ENCODE results near the gene C1RL. TPM values are rescaled to one million over a fixed set of nuclear protein-coding genes. Genes with fewer than 3 reads are reported as not detected.

The C1RL gene
- total and polyA plus RNA-seq, 2 of the 4 experiments (the other 2 are of a cell fraction): 9.1 to 12.3 TPM

DNA sequence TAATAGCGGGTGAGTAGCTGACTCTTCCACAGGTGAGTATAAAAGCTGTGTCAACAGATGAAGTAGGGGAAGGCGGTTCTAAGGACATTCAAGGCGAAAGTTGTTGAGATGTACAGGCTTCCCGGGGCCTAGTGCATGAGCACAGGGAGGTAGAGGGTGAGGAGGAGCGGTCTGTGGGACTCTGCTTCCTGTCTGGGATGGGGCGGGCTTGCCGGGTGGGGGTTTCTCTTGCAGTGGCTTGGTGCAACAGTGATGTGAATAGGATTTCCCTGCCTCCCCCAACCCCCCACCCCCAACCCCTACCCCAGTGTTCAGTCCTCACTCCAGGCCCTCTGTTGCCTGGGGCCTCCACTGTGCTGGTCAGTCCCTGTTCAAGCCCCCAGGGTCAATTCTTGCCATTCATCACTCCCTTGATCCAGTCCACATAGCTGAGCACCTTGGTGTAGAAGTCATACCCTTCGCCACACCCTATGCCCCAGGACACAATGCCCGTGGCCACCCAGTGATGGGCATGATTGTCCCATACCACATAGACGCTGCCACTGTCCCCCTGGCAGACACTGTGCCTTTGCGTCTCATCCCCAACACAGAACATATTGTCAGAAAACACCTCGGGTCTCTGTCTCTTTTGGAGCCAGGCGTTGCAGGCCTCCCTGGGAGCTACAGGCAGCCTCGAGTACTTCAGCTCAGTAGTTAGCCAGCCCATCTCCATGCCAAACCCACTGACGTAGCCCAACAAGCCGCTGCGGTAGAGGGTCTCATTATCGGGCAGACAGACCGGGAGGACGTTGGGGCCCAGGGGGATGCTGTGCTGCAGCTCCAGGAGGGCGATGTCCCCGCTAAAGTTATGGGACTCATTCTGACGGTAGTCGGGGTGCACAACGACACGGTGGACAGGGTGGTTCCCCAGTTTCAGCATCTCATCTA, 12.7 kb downstream of the C1RL start:
- peaks cover 10 to 12% of the 10 kb centered on the region in 2 experiments for H3K79me1 ChIP-seq (ENCODE audit: low read depth in 1 of 2, low read length in 2 of 2)
- H4K5ac ChIP-seq (ENCODE audit: low read depth, low read length): no peak overlapping the region
- H3K56ac ChIP-seq (ENCODE audit: extremely low read depth, insufficient read depth, low read length): no peak overlapping the region
- H3K4me2 ChIP-seq (ENCODE audit: low read depth, low read length): no peak overlapping the region
- DNase-seq (no peak), ATAC-seq (ENCODE audit: low read depth) (no peak)
- H2BK5ac ChIP-seq (ENCODE audit: low read depth, low read length, poor library complexity, severe bottlenecking): no peak overlapping the region
- peaks cover 13% of the 10 kb centered on the region for H3K4me1 ChIP-seq (ENCODE audit: control insufficient read depth, insufficient read depth, low read length)
- 64% methylated on average over 11 of the region's 26 CpGs; no CpG with 5 or more reads in 1 of the 2 experiments for WGBS, 2 experiments (ENCODE audit: extremely low coverage in 2 of 2, insufficient read length in 1 of 2)
- H3K9ac ChIP-seq (ENCODE audit: low read depth, low read length): no peak overlapping the region
- no peak overlapping the region for H2BK15ac ChIP-seq (ENCODE audit: low read depth, low read length)
- no peak overlapping the region for H3K27ac ChIP-seq (ENCODE audit: insufficient read depth, low read length)
- intact Hi-C loops (cut with micrococcal nuclease): no loop called here
- no peak overlapping the region for H4K8ac ChIP-seq (ENCODE audit: low read depth in 2 of 2, low read length in 2 of 2)
- no peak overlapping the region for H4K91ac ChIP-seq (ENCODE audit: insufficient read depth, low read depth, low read length)
- no peak overlapping the region for H3K18ac ChIP-seq (ENCODE audit: low read depth, low read length)
- H2BK120ac ChIP-seq (ENCODE audit: low read depth, low read length): no peak overlapping the region
- no peak overlapping the region for H3K23ac ChIP-seq (ENCODE audit: low read depth, low read length)
- H2BK20ac ChIP-seq (ENCODE audit: low read depth, low read length): no peak overlapping the region
- peak overlapping the region; percentile 65 for H2AK9ac ChIP-seq (replicated peaks; ENCODE audit: low read depth, low read length, poor library complexity)
- H3K14ac ChIP-seq (replicated peaks; ENCODE audit: low read depth, low read length): no peak overlapping the region
- ChIA-PET POLR2A (ENCODE audit: unreplicated experiment) (interaction anchor here (0.5 kb wide), 1 partner anchor 25 kb away, joined by 4 read pairs; no protein-coding TSS in a partner anchor), CTCF (no interaction called here)
- H3K9me1 ChIP-seq (ENCODE audit: insufficient read depth, low read length): peaks cover 13% of the 10 kb centered on the region
- peak overlapping the region; percentile 73 for H2AFZ ChIP-seq (replicated peaks; ENCODE audit: low read length, poor library complexity)
- BruUV-seq (replicated peaks): no TSS peak
- H3K4me3 ChIP-seq (ENCODE audit: insufficient read depth, low read depth, low read length): no peak overlapping the region
- H3K27me3 ChIP-seq (ENCODE audit: control insufficient read depth, insufficient read depth, low read length): no peaks in the 10 kb centered on the region
- no peaks in the 10 kb centered on the region for H3K9me3 ChIP-seq (ENCODE audit: control insufficient read depth, insufficient read depth, low read length)
- no peaks in the 10 kb centered on the region for H4K20me1 ChIP-seq (ENCODE audit: insufficient read depth, low read length)
- H3K4ac ChIP-seq (ENCODE audit: low read depth, low read length): no peak overlapping the region
- in situ Hi-C loops (cut with MboI; ENCODE audit: low sequenced_read_pairs): no loop called here
- peaks cover 8% of the 10 kb centered on the region for H3K36me3 ChIP-seq (ENCODE audit: control insufficient read depth, insufficient read depth, low read length)
- dilution Hi-C loops (cut with HindIII; ENCODE audit: low sequenced_read_pairs, unreplicated experiment): no loop called here
- no peak overlapping the region for H2AK5ac ChIP-seq (ENCODE audit: low read depth, low read length)
- no peak for TF ChIP-seq SMC3 (IDR thresholded peaks at IDR 0.05; ENCODE audit: low read depth, low read length)
- TF ChIP-seq NFE2L2 (IDR thresholded peaks at IDR 0.05; ENCODE audit: low read depth, low read length): no peak
- no peak for TF ChIP-seq BHLHE40 (IDR thresholded peaks at IDR 0.05; ENCODE audit: low read depth, low read length)
- no peak for TF ChIP-seq RAD21 (IDR thresholded peaks at IDR 0.05; ENCODE audit: low read length)
- no peak for TF ChIP-seq POLR2A (IDR thresholded peaks at IDR 0.05; ENCODE audit: low read depth, low read length)
- TF ChIP-seq, protein P1, sequence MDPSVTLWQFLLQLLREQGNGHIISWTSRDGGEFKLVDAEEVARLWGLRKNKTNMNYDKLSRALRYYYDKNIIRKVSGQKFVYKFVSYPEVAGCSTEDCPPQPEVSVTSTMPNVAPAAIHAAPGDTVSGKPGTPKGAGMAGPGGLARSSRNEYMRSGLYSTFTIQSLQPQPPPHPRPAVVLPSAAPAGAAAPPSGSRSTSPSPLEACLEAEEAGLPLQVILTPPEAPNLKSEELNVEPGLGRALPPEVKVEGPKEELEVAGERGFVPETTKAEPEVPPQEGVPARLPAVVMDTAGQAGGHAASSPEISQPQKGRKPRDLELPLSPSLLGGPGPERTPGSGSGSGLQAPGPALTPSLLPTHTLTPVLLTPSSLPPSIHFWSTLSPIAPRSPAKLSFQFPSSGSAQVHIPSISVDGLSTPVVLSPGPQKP (IDR thresholded peaks at IDR 0.05; ENCODE audit: borderline replicate concordance, low read depth, low read length): no peak
- no peak for TF ChIP-seq CHD1 (IDR thresholded peaks at IDR 0.05; ENCODE audit: low read depth, low read length)
- TF ChIP-seq, protein P2, sequence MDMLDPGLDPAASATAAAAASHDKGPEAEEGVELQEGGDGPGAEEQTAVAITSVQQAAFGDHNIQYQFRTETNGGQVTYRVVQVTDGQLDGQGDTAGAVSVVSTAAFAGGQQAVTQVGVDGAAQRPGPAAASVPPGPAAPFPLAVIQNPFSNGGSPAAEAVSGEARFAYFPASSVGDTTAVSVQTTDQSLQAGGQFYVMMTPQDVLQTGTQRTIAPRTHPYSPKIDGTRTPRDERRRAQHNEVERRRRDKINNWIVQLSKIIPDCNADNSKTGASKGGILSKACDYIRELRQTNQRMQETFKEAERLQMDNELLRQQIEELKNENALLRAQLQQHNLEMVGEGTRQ (IDR thresholded peaks at IDR 0.05; ENCODE audit: low read depth, low read length): no peak
- TF ChIP-seq RCOR1 (IDR thresholded peaks at IDR 0.05; ENCODE audit: insufficient replicate concordance, low read length): no peak
- no peak for TF ChIP-seq CTCF (conservative IDR thresholded peaks at IDR 0.05; ENCODE audit: low read depth, low read length)
- TF ChIP-seq MAFK (IDR thresholded peaks at IDR 0.05; ENCODE audit: low read depth, low read length): no peak
- TF ChIP-seq MAZ (IDR thresholded peaks at IDR 0.05; ENCODE audit: borderline replicate concordance, low read depth, low read length): no peak
- TF ChIP-seq FOS (IDR thresholded peaks at IDR 0.05; ENCODE audit: low read depth, low read length): no peak
- no peak for TF ChIP-seq RFX5 (IDR thresholded peaks at IDR 0.05; ENCODE audit: low read depth, low read length)
- no peak for TF ChIP-seq CEBPB (IDR thresholded peaks at IDR 0.05; ENCODE audit: low read depth, low read length)

Data from IMR-90 (cell line).